Stimulated activated CD4-positive, alpha-beta T cell treated with anti-CD3 and anti-CD28 coated beads, TNF-alpha, amount 100 ng/mL, for 4 hours (primary cell): Measurements from ENCODE around the gene LRRC26.
A peak's percentile ranks its signal among the peaks of the same experiment; 100 is the strongest.
"Not testable (repeated sequence)": the region's sequence is repeated elsewhere in the genome, so short reads cannot be mapped to it uniquely, and the experiment has no call there.

Experiments used
- DNase-seq, 3 experiments: peaks; one replicate each; pipeline ENCODE4 v3.0.0-alpha.2; 2020; ENCODE audit warnings: low read depth in 3 of 3

The LRRC26 gene

GRCh38 chr9:137136881-137137607 lies 32.8 kb downstream of the LRRC26 start:
- no peak for DNase-seq

DNA sequence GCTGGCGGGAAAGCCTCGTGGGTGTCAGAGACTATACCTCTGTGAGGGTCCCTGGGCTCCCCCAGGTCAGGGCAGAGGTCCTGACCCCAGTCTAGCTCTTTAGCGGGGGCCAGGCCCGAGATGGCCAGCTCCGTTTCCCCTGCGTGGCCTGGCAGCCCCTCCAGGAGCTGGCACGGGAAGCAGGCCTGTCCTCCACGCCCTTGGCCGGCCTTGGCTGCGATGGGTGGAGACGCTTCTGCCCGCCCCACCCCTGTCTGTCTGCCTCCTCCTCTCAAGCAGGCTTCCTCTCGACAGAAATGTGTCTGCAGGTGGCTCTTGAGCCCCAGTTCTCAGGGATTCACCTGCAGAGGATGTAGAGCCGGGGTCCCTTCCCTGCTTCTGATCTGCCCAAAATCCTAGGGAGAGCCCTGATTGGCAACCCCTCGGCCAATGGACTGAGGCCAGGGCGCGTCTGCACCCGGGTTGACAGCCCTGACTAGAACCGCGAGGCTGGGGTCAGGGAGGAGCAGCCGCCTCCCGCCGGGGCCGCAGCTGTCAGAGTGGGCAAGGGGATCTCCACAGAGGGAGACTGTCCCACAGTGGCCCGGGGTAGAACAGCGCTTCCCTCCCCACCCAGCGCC lies 33.5 kb downstream of the LRRC26 start:
- DNase-seq = no peak

DNA sequence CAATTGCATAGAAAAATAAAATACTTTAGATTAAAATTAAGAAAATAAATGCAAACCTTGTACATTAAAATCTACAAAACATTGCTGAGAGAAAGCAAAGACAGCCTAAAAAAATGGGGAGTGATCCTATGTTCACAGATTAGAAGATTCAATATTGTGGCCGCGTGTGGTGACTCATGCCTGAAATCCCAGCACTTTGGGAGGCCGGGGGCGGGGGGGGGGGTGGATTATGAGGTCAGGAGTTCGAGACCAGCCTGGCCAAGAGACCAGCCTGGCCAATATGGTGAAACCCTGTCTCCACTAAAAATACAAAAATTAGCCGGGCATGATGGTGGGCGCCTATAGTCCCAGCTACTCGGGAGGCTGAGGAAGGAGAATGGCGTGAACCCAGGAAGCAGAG lies 34.7 kb downstream of the LRRC26 start:
- not testable (repeated sequence) for DNase-seq

- DNase-seq = no peak
Measured at GRCh38 chr9:137134191-137134590, 35.7 kb downstream of the LRRC26 start.

DNA sequence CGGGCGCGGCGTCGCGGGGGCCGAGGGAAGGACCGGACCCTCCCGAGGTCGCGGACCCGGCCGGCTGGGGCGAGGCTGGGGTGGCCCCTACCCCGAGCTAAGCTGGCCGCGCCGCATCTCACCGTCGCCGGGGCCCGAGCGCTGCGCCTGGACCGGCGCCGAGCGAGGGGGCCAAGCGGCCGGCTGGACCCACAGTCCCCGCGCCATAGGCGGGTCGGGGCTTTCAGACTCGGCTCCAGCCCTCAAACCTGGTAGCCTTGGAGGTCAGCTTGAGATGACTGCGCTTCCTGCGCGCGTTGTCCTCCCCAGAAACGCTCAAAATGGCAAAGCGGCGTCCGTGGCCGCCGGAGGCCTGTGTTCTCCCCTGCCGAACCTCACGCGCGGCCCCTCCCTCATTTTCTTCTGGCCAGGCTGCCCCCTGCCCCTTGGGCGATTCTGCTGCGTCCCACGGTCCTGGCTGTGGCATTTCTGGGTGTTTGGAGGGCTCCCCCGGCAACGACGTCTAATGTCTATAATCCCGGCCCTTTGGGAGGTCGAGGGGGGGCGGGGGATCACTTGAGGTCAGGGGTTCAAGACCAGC lies 39.6 kb downstream of the LRRC26 start:
- DNase-seq = no peak

GRCh38 chr9:137129456-137130175 lies 40.2 kb downstream of the LRRC26 start:
- peak; percentile 78 to 83 (median 78) for DNase-seq

- no peak for DNase-seq
Measured at GRCh38 chr9:137128862-137129455, 40.9 kb downstream of the LRRC26 start.

DNA sequence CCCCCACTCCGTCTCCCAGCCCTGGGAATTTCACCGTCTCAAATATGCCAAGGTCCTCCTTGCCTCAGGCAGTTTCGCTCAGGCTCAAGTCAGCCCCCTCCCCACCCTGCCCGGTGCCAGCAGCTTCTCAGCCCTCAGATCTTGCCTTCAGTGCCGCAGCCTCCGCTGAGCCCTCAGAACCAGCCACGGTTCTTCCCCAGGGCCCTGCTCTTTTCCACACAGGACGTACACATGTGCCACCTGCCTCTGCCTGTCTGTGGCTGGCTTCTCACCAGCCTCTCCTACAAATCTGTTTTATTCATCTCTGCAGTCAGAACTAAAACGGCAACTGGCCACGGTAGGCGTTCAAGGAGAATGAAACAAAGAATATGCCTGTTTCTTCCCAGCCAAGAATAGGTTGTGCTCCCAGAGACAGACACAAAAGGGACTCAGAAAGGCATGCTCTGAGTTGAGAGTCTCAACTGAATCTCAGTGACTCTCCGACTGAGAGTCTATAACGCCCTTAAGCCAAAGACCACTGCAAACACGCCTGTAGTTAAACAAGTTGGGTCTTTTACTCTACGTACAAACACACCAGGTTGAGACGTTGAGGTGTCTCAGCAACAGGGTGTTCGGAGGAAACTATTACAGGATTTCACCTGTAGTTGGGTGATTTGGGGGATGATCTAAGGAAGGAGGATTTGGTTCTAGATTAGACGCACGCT lies 41.5 kb downstream of the LRRC26 start:
- no peak for DNase-seq

GRCh38 chr9:137127301-137128157 lies 42.3 kb downstream of the LRRC26 start:
- no peak for DNase-seq

GRCh38 chr9:137126786-137127185 lies 43.1 kb downstream of the LRRC26 start:
- no peak for DNase-seq

GRCh38 chr9:137123952-137124462 lies 45.8 kb downstream of the LRRC26 start:
- not testable (repeated sequence) for DNase-seq

GRCh38 chr9:137123468-137123837 lies 46.4 kb downstream of the LRRC26 start:
- no peak for DNase-seq

DNA sequence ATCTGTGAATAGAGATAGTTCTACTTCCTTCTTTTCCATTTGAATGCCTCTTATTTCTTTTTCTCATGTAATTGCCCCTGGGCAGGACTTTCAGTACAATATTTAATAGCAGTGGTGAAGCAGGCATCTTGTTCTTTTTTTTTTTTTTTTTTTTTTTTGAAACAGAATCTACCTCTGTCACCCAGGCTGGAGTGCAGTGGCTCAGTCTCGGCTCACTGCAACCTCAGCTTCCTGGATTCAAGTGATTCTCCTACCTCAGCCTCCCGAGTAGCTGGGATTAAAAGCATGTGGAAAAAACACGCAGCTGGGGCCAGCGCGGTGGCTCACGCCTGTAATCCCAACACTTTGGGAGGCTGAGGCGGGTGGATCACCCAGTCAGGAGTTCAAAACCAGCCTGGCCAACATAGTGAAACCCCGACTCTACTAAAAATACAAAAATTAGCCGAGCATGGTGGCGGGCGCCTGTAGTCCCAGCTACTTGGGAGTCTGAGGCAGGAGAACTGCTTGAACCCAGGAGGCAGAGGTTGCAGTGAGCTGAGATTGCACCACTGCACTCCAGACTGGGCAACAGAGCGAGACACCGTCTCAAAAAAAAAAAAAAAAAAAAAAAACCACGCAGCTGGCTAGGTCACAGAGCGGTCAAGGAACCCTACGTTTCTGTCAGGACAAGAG lies 46.9 kb downstream of the LRRC26 start:
- not testable (repeated sequence) for DNase-seq

GRCh38 chr9:137121927-137122795 lies 47.7 kb downstream of the LRRC26 start:
- DNase-seq = not testable (repeated sequence)
